HG03139 (cell line): Measurements from ENCODE around the gene TMEM61.
"Not testable (repeated sequence)": the region's sequence is repeated elsewhere in the genome, so short reads cannot be mapped to it uniquely, and the experiment has no call there.

Experiments
- ATAC-seq: cut with Tn5 transposase; IDR thresholded peaks from one replicate; pipeline ENCODE4 v1.9.1; 2021; ENCODE audit not compliant: unreplicated experiment

The TMEM61 gene

GRCh38 chr1:54959241-54959640 is 21.2 kb upstream of the TMEM61 start:
- ATAC-seq = no peak

- no peak for ATAC-seq
These were observed 17.6 kb upstream of the TMEM61 start for GRCh38 chr1:54962612-54963395.

GRCh38 chr1:54963829-54964228 is 16.6 kb upstream of the TMEM61 start:
- not testable (repeated sequence) for ATAC-seq

GRCh38 chr1:54965624-54966340 is 14.6 kb upstream of the TMEM61 start:
- ATAC-seq = no peak

GRCh38 chr1:54967372-54967771 is 13.1 kb upstream of the TMEM61 start:
- ATAC-seq = no peak

GRCh38 chr1:54968551-54968950 is 11.9 kb upstream of the TMEM61 start:
- ATAC-seq = no peak

- ATAC-seq = no peak
These were observed 10.5 kb upstream of the TMEM61 start for GRCh38 chr1:54969879-54970278.

- peak; percentile 14 for ATAC-seq
These were observed 9.5 kb upstream of the TMEM61 start for GRCh38 chr1:54970901-54971300.

GRCh38 chr1:54971317-54971791 is 9.1 kb upstream of the TMEM61 start:
- ATAC-seq = peak; percentile 63

GRCh38 chr1:54972436-54972835 is 8.0 kb upstream of the TMEM61 start:
- no peak for ATAC-seq

- no peak for ATAC-seq
These were observed 7.1 kb upstream of the TMEM61 start for GRCh38 chr1:54973205-54973921.

- no peak for ATAC-seq
These were observed 4.9 kb upstream of the TMEM61 start for GRCh38 chr1:54975356-54976108.

GRCh38 chr1:54976747-54977146 is 3.7 kb upstream of the TMEM61 start:
- ATAC-seq = no peak

GRCh38 chr1:54977533-54978297 is 2.7 kb upstream of the TMEM61 start:
- no peak for ATAC-seq

GRCh38 chr1:54978528-54979326 is 1.7 kb upstream of the TMEM61 start:
- ATAC-seq = no peak

GRCh38 chr1:54979327-54979891 is 1.0 kb upstream of the TMEM61 start:
- ATAC-seq = no peak

GRCh38 chr1:54980046-54980527 is 341 bp upstream of the TMEM61 start:
- no peak for ATAC-seq

GRCh38 chr1:54981466-54981865 is 1.0 kb downstream of the TMEM61 start:
- ATAC-seq = no peak

- ATAC-seq = no peak
These were observed 2.3 kb downstream of the TMEM61 start for GRCh38 chr1:54982739-54983138.
